Embryonic facial prominence (tissue), 1 donor: Measurements from ENCODE around the gene SMYD1.

Experiments
- DNase-seq: peaks from one replicate; pipeline ENCODE4 v3.0.0-alpha.2; 2016; ENCODE audit errors: extremely low spot score

SMYD1 gene

DNA sequence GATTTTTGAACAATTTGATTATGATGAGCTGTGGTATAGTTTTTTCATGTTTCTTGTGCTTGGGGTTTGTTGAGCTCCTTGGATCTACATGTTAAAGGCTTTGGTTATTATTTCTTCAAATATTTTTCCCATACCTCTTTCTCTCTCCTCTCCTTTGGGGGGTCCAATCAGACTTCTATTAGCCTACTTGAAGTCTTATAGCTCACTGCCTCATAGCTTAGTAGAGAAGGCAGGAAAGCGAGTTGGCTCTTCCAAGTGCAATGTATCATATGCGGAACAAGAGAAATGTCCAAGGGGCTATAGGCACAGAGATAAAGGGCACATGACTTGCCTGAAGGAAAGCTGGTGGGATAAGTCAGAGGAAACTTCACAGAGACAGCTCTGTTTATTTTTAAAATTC lies 74.3 kb downstream of the SMYD1 start:
- DNase-seq = no peak

DNA sequence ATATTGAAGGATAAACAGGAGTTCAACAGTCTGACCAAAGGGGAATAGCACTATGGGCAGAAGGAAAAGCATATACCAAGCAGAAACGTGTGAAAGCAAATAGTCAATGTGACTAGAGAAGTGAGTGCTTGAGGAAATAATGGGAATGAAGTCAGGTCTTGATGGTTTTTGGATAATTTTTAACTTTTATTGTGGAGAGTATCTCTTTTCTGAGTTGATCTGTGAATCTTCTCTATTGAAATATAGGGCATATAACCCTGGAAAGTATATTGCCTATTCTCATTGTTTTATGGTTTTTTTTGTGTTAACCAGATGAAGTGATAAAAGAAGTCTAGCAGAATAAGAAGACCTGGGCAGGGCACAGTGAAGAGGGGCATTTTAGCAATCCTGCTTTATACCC lies 76.6 kb downstream of the SMYD1 start:
- DNase-seq = no peak

DNA sequence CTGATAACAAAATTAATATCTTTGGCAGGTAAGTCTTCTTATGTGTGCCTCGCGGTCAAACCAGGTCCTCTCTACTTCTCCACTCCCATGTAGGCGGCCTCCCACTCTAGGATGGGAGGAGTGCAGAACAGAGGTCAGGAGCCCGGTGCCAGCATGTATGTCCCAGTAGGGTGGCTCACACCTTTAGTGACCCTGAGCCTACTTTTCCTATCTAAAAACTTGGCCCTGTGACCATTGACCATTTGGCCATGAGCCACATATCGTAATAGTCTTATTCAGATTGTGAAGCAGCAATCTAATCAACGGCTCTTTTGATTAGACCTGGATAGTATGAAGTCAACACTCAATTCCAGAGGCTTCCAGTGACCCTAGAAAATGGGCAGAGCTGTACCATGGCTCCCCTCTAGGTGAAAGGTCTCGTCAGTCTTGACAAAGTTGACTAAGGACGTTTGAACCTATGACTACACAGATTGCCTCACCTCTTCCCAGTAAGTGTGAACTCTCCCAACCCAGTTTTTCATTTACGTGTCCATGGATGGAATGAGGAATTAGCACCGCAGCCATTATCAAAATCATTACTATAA lies 77.4 kb downstream of the SMYD1 start:
- no peak for DNase-seq

DNA sequence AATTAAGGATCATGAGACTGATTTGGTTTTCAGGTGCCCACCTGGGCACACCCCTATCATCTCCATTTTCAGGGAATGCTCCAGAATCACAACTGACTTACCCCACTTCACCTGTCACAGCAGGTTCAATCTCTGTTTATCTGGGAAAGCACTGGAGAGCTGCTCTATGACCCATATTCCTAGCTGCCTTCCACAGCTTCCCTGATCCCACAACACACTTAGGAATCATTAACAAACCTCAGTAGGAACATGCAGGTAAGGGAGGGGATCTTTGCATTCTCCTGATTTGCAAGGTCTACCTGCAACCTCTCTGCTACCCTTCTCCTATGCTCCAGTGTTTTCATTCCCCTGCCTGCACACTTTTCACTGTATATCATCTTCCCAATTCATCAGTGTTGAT lies 79.0 kb downstream of the SMYD1 start:
- no peak for DNase-seq

DNA sequence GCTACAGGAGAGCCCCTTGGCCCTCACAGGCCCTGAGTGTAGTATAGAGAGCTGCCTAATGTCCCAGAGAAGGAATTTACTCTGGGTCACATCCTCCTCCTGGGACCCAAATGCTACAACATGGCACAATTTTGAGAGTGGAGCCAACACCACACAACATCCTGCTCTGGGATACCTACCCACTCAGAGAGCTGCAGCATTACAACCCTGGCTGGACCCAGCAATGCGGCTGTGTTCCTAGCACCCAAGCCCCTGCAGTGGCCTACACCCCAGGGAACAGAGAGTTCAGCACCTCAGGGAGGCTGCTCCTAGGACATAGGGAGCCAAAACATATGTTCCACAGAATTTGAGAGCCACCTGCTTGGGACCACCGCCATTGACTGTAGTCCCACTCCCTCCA lies 79.5 kb downstream of the SMYD1 start:
- no peak for DNase-seq

DNA sequence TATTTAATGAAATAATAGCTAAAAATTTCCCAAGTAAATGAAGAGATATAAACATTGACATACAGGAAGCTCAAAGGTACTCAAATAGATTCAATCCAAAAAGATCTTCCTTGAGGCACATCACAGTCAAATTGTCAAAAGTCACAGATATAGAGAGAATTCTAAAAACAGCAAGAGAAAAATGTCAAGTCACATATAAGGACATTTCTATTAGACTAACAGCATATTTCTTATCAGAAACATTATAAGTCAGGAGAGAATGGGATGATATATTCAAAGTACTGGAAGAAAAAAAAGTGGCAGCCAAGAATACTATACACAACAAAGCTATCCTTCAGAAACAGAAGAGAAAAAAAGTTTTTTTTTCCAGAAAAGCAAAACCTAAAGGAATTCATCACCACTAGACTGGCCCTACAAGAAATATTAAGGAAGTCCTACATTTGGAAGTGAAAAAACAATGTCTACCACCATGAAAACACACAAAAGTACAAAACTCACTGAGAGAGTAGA lies 81.4 kb downstream of the SMYD1 start:
- no peak for DNase-seq

DNA sequence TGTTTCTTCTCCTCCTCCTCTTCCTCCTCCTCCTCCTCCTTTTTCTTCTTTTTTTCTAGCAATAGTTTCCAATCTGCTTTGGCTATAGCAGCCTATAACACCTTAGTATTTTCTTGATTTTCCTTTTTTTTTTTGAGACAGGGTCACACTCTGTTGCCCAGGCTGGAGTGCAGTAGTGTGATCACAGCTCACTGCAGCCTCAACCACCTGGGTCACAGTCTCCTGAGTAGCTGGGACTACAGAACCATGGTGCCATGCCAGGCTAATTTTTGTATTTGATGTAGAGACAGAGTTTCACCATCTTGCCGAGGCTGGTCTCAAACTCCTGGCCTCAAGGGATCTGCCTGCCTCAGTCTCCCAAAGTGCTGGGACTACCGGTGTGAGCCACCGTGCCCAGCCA lies 91.9 kb downstream of the SMYD1 start:
- DNase-seq = no peak

DNA sequence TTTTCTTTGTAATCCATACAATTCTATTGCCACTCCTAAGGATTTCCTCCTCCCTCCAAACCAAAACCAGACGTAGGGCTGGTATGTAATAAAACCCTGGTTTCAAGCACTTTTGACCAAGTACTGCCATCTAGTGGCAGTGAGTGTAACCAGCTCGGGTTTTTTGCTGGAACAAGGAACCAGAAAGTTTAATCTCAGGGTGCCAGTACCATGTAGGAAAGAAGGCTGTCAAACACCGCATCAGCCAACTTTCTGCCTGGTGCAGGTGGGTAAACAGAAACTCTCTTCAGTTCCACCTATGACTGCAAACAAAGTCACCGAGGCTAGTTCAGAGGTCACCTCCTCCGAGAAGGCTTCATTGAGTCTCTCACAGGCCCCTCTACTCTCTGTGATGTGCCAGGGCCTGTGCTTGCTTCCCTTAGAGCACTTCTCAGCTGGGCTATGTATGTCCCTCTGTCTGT lies 92.4 kb downstream of the SMYD1 start:
- DNase-seq = peak; percentile 69

DNA sequence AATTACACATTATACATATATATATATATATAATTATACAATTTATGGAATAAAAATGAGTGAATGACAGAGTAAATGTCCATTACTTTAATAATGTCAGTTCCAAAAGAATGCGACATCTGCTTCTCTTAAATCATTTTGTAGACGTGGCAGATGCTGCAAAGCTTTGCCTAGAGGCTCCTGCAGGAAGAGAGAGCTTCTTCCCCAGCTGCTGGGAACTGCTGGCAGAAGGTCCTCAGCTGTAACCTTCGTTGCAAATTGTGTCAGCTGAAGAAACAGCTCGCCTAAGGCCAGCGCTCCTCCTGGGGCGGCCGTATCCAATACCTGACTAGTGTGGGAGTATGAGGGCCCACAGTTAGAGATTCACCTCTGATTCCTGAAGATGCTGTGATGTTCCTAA lies 92.9 kb downstream of the SMYD1 start:
- DNase-seq = no peak

DNA sequence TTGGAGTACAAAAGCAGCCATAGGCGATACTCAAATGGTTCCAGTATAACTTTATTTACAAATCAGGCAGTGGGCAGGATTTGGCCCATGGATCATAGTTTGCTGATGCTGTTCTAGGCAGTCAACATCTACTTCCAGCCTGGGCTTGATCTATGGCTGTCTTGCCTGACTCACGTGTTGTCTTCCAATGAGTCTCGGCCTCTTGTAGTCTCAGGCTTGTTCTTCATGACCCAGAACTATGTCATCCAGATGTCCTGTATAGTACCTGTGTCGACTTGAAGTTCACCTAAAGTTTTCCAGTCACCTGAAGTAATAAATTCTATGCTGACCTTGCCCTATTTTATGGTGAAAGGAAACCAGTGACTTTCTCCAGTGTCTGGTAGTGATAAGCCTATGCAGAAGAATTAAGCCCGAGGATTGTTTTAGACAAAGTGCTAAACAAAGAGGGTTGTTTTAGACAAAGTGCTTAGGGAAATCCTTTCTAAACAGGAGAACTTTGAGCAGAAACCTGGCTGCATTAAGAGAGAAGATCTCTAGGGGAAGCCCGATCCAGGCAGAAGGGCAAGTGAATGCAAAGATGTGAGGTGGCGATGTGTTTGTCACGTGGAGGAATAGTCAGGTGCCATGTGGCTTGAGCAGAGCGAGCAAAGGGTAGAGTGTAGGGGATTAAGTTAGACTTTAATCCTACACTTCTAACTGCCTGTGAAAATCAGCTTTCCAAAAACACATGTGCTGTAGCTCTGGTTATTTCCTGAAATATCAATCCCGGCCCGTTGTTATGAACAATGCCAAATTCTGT lies 94.0 kb downstream of the SMYD1 start:
- no peak for DNase-seq
